ENCODE results near the gene PRKAR2B.

PRKAR2B gene

GRCh38 chr7:107044347-107045194 is at the start of gene PRKAR2B:
TSS of gene PRKAR2B (plus strand) at chr7:107044705. CDS start at chr7:107044908, 203 bp downstream.
- peak; percentile 70 to 71 for DNase-seq

GRCh38 chr7:106994833-106995232 is 49.7 kb upstream of the PRKAR2B start:
- DNase-seq = no peak

GRCh38 chr7:106997487-106998271 is 46.8 kb upstream of the PRKAR2B start:
- DNase-seq = no peak

- no peak for DNase-seq
Observed at GRCh38 chr7:106999023-106999422, 45.5 kb upstream of the PRKAR2B start.

- no peak for DNase-seq
Observed at GRCh38 chr7:107001490-107001889, 43.0 kb upstream of the PRKAR2B start.

GRCh38 chr7:107002126-107002525 is 42.4 kb upstream of the PRKAR2B start:
- DNase-seq = no peak

- no peak for DNase-seq
Observed at GRCh38 chr7:107002529-107002998, 41.9 kb upstream of the PRKAR2B start.

GRCh38 chr7:107007007-107007891 is 37.3 kb upstream of the PRKAR2B start:
- DNase-seq = no peak

- no peak for DNase-seq
Observed at GRCh38 chr7:107007892-107008287, 36.6 kb upstream of the PRKAR2B start.

- no peak for DNase-seq
Observed at GRCh38 chr7:107009846-107010203, 34.7 kb upstream of the PRKAR2B start.

GRCh38 chr7:107012691-107013090 is 31.8 kb upstream of the PRKAR2B start:
- no peak for DNase-seq

- DNase-seq = no peak
Observed at GRCh38 chr7:107014387-107015023, 30.0 kb upstream of the PRKAR2B start.

GRCh38 chr7:107016312-107016711 is 28.2 kb upstream of the PRKAR2B start:
- DNase-seq = no peak

- DNase-seq = no peak
Observed at GRCh38 chr7:107017965-107018719, 26.4 kb upstream of the PRKAR2B start.

- no peak for DNase-seq
Observed at GRCh38 chr7:107020400-107020799, 24.1 kb upstream of the PRKAR2B start.

GRCh38 chr7:107021600-107021999 is 22.9 kb upstream of the PRKAR2B start:
- no peak for DNase-seq

GRCh38 chr7:107023522-107024151 is 20.9 kb upstream of the PRKAR2B start:
- DNase-seq = no peak

- DNase-seq = no peak
Observed at GRCh38 chr7:107024906-107025305, 19.6 kb upstream of the PRKAR2B start.

GRCh38 chr7:107025449-107026103 is 18.9 kb upstream of the PRKAR2B start:
- no peak for DNase-seq

GRCh38 chr7:107026166-107026565 is 18.3 kb upstream of the PRKAR2B start:
- no peak for DNase-seq

GRCh38 chr7:107027208-107027607 is 17.3 kb upstream of the PRKAR2B start:
- no peak for DNase-seq
